CD14-positive monocyte (primary cell): Measurements from ENCODE around the gene C16orf92. TPM values are rescaled to one million over a fixed set of nuclear protein-coding genes. Genes with fewer than 3 reads are reported as not detected.
A peak's percentile ranks its signal among the peaks of the same experiment; 100 is the strongest.

Experiments
- DNase-seq, 3 donors: peaks; one replicate each; pipeline ENCODE4 v3.0.0-alpha.2; 2011 to 2022
- H2AFZ ChIP-seq: 2 replicates; pipeline ENCODE4 v1.6.0; 2012; ENCODE audit warnings: mild to moderate bottlenecking, low read depth, low read length, inconsistent platforms; ENCODE audit not compliant: insufficient read depth, poor library complexity, severe bottlenecking
- H3K27ac ChIP-seq, 2 donors: 1 replicate in 1 of 2; 2 replicates in 1 of 2; pipeline ENCODE4 v1.5.1; 2012 to 2013; ENCODE audit warnings: low read length in 2 of 2, control low read depth in 1 of 2, inconsistent platforms in 1 of 2, low read depth in 1 of 2, mild to moderate bottlenecking in 1 of 2
- H3K27me3 ChIP-seq, 2 donors: one replicate each; pipeline versions ENCODE4 v1.6.0 to v1.6.1; 2011 to 2013; ENCODE audit warnings: low read length in 2 of 2; ENCODE audit not compliant: control insufficient read depth in 2 of 2, insufficient read depth in 2 of 2
- H3K36me3 ChIP-seq, 2 donors: replicated peaks in 1 of 2; 1 replicate in 1 of 2; 2 replicates in 1 of 2; pipeline versions ENCODE4 v1.5.1 to v1.6.1; 2012 to 2013; ENCODE audit warnings: low read length in 2 of 2, control low read depth in 1 of 2, inconsistent platforms in 1 of 2, mild to moderate bottlenecking in 1 of 2; ENCODE audit not compliant: insufficient read depth in 2 of 2, control insufficient read depth in 1 of 2
- H3K4me1 ChIP-seq, 2 donors: 1 replicate in 1 of 2; 2 replicates in 1 of 2; pipeline versions ENCODE4 v1.5.1 to v1.6.1; 2012 to 2013; ENCODE audit warnings: low read length in 2 of 2, control low read depth in 1 of 2, inconsistent platforms in 1 of 2, mild to moderate bottlenecking in 1 of 2, moderate library complexity in 1 of 2; ENCODE audit not compliant: insufficient read depth in 2 of 2, control insufficient read depth in 1 of 2
- H3K4me2 ChIP-seq: replicated peaks from 2 replicates; pipeline ENCODE3; 2012; ENCODE audit warnings: low read length, moderate library complexity, mild to moderate bottlenecking; ENCODE audit not compliant: poor library complexity, severe bottlenecking; ENCODE audit errors: extremely low read depth
- H3K4me3 ChIP-seq, 3 experiments: fragments of 200-600 bp in 1 of 3; sonication (generic) in 1 of 3; replicated peaks in 1 of 3; 1 replicate in 2 of 3; 2 replicates in 1 of 3; pipeline ENCODE4 v1.5.1; 2011 to 2013; ENCODE audit warnings: low read length in 3 of 3, mild to moderate bottlenecking in 3 of 3, control low read depth in 2 of 3, low read depth in 2 of 3, inconsistent platforms in 1 of 3, moderate library complexity in 1 of 3
- H3K79me2 ChIP-seq: 2 replicates; pipeline ENCODE4 v1.6.0; 2012; ENCODE audit warnings: mild to moderate bottlenecking, control low read depth, inconsistent platforms, low read length, moderate library complexity; ENCODE audit not compliant: insufficient read depth
- H3K9ac ChIP-seq: 2 replicates; pipeline ENCODE4 v1.6.0; 2017; ENCODE audit warnings: low read length, mild to moderate bottlenecking; ENCODE audit not compliant: insufficient read depth, poor library complexity, severe bottlenecking
- H3K9me3 ChIP-seq, 2 donors: replicated peaks in 1 of 2; 1 replicate in 1 of 2; 2 replicates in 1 of 2; pipeline versions ENCODE4 v1.5.1 to v1.6.1; 2012 to 2013; ENCODE audit warnings: low read length in 2 of 2, control low read depth in 1 of 2; ENCODE audit not compliant: control insufficient read depth in 1 of 2, insufficient read depth in 1 of 2
- H4K20me1 ChIP-seq: 2 replicates; pipeline ENCODE4 v1.6.0; 2012; ENCODE audit warnings: mild to moderate bottlenecking, low read length, control low read depth, moderate library complexity; ENCODE audit not compliant: insufficient read depth
- H3K27ac Mint-ChIP-seq, 7 donors: one replicate each; pipeline ENCODE4 v1.8.0; 2020; ENCODE audit warnings: mild to moderate bottlenecking in 7 of 7, mixed read lengths in 7 of 7, moderate library complexity in 6 of 7, inconsistent platforms in 2 of 7
- H3K27me3 Mint-ChIP-seq, 3 donors: one replicate each; pipeline ENCODE4 v1.8.0; 2021 to 2022; ENCODE audit warnings: low read depth in 3 of 3, mild to moderate bottlenecking in 3 of 3, mixed read lengths in 3 of 3, moderate library complexity in 3 of 3, inconsistent platforms in 1 of 3
- H3K36me3 Mint-ChIP-seq, 2 donors: one replicate each; pipeline ENCODE4 v1.8.0; 2020; ENCODE audit warnings: mixed read lengths in 2 of 2, inconsistent platforms in 1 of 2, mild to moderate bottlenecking in 1 of 2
- H3K4me1 Mint-ChIP-seq: one replicate; pipeline ENCODE4 v1.8.0; 2020; ENCODE audit warnings: mild to moderate bottlenecking, mixed read lengths
- H3K4me3 Mint-ChIP-seq, 2 donors: one replicate each; pipeline ENCODE4 v1.8.0; 2020; ENCODE audit warnings: mild to moderate bottlenecking in 2 of 2, mixed read lengths in 2 of 2, moderate library complexity in 1 of 2
- H3K9me3 Mint-ChIP-seq, 7 donors: one replicate each; pipeline ENCODE4 v1.8.0; 2020 to 2022; ENCODE audit warnings: mixed read lengths in 7 of 7, mild to moderate bottlenecking in 6 of 7, moderate library complexity in 6 of 7, inconsistent platforms in 2 of 7
- CTCF ChIP-seq: fragments of 200-600 bp; IDR thresholded peaks from one replicate; pipeline ENCODE4 v1.8.0; 2022; ENCODE audit warnings: antibody characterized with exemption, mild to moderate bottlenecking
- WGBS: methylation state at CpG from one replicate; pipeline ENCODE4 v1.1.5; 2013; ENCODE audit warnings: missing lambda C conversion rate; ENCODE audit not compliant: insufficient coverage; 5-methylcytosine and 5-hydroxymethylcytosine counted together
- intact Hi-C, 2 donors: fragments of 100-400 bp; cut with micrococcal nuclease; formaldehyde crosslinking; loops; one replicate each; pipeline versions ENCODE4 v1.15.0 to v1.15.1; 2023
- polyA plus RNA-seq, 3 donors: library from polyadenylated mRNA; depleted of rRNA in 1 of 3; unstranded in 2 of 3; stranded (reverse) in 1 of 3; fragments of 300-500 nt in 2 of 3; fragments of >200 nt in 1 of 3; fragmentation: Illumina TruSeq in 2 of 3; gene quantifications; 1 replicate in 2 of 3; 2 replicates in 1 of 3; pipeline ENCODE4 v1.2.3, GENCODE V29; 2012 to 2021

Gene C16orf92
- polyA plus RNA-seq, 3 donors, result not detected

DNA sequence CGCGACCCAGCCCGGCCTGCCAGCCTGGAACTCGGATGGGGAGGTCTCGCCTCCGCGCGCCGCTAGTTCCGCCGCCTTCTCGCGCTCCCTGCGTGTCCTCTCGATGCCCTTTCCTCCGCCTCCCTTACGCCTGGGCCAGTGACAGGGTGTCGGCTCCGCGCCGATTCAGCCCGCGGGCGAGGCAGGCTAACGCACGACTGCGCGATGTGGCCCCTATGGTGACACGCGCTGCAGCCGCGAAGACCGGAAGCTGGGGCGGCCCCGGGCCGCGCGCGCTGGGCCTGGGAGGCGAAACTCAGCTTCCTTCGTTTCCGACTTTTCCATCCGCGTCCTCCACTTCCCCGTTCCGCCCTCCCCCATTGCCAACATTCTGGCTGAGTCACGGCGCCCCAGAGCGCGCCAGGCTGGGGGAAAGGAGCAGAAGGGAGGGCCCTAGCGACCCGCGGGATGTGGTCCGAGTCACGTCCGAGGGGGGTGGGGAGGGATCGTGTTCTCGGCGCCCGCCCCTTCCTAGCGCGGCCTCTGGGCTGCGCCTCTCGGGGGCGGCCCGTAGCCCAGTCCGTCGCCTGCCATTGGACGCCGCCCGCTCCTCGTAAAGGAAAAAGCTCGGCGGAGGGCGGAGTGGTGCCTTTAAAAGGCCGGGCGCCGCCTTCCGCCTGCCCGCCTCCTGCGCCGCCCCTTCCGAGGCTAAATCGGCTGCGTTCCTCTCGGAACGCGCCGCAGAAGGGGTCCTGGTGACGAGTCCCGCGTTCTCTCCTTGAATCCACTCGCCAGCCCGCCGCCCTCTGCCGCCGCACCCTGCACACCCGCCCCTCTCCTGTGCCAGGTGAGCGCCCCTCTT, 42.3 kb downstream of the C16orf92 start, which contains the start of gene ALDOA:
ALDOA (plus strand) TSS at position 659 of the 841 bp plus-strand sequence. CDS start 1,138 bp downstream, outside the sequence.
- Histone ChIP-seq H3K27ac (peak within 1 kb of the TSS; percentile 94), H3K79me2 (peaks cover 63% of the 10 kb centered on the region), H3K9me3 (no peaks in the 10 kb centered on the region), H3K4me3 (peak within 1 kb of the TSS; percentile 95 to 99 (median 97)), H4K20me1 (peaks cover 47% of the 10 kb centered on the region), H2AFZ (peak within 1 kb of the TSS; percentile 90), H3K4me1 (peaks cover 42 to 55% of the 10 kb centered on the region in 2 donors), H3K4me2 (peak within 1 kb of the TSS; percentile 87), H3K27me3 (no peaks in the 10 kb centered on the region), H3K36me3 (peaks cover 32 to 37% of the 10 kb centered on the region in 2 donors), H3K9ac (peak within 1 kb of the TSS; percentile 90)
- no peak for TF ChIP-seq CTCF
- WGBS, result under 1% methylated on average over 80 of the region's 99 CpGs
- intact Hi-C loops, result loop anchor here (5.0 kb wide), 1 partner anchor 57 kb away; the partner anchor contains the start of gene MAPK3 (in 2 of the 2)
- H3K4me1 Mint-ChIP-seq, result peaks cover 38% of the 10 kb centered on the region
- peak within 1 kb of the TSS; percentile 93 to 97 for H3K4me3 Mint-ChIP-seq
- H3K27ac Mint-ChIP-seq, result peak within 1 kb of the TSS; percentile 94 to 97 (median 97)
- DNase-seq, result peak; percentile 95 to 100 (median 99)
- peaks cover 0 to 2% (median 0%) of the 10 kb centered on the region in 7 donors for H3K9me3 Mint-ChIP-seq
- peaks cover 34 to 39% of the 10 kb centered on the region in 2 donors for H3K36me3 Mint-ChIP-seq
- H3K27me3 Mint-ChIP-seq, result peaks cover 0 to 3% (median 0%) of the 10 kb centered on the region in 3 donors

DNA sequence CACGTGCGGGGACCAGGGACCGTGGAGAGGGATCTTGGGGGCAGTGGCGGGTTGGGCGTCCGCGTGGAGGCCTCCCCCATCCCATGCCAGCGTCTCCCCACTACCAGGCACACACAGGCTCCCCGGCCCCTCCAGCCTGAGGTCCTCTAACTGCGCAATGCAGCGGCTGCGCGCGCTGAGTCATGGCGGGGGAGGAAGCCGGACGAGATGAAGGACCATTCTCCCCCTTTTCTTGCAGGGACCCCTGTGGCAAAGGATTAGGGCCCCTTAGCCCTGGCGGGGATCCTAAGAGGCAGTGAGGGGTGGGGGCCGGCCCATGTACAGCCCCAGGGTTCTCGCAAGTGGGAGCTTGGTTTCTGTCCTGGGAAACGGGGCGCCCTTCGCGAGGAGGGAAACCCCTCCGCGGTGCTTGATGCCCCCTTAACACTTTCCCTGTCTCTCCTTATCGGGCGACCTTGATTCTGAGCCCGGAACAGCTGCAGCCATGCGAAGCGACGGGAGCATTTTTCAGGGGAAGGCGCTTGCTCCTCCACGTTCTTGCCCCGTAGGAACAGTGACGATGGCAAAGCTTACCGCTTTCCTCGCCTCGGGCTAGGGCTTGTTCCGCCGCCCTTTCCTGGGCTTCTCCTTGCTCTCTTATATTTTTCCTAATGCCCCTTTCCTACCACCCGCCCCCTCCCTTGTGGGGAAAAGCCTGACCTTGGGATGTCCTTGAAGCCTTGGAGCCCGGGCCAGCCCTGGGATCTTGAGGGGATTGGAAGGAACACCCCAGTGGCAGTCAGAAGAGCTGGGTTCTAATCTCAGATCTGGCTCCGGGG, 43.2 kb downstream of the C16orf92 start:
- peaks cover 42 to 47% of the 10 kb centered on the region in 2 donors for H3K36me3 Mint-ChIP-seq
- H2AFZ ChIP-seq, result peak overlapping the region; percentile 25
- DNase-seq, result peak; percentile 61 to 78 (median 62)
- H3K4me3 Mint-ChIP-seq, result peak overlapping the region; percentile 93 to 97
- H3K9me3 Mint-ChIP-seq, result peaks cover 0 to 2% (median 0%) of the 10 kb centered on the region in 7 donors
- peak overlapping the region; percentile 92 to 97 (median 97) for H3K27ac Mint-ChIP-seq
- peaks cover 42 to 55% of the 10 kb centered on the region in 2 donors for H3K4me1 ChIP-seq
- under 1% methylated on average over 31 of the region's 44 CpGs for WGBS
- H3K27me3 Mint-ChIP-seq, result no peaks in the 10 kb centered on the region
- H3K27me3 ChIP-seq, result no peaks in the 10 kb centered on the region
- H3K36me3 ChIP-seq, result peaks cover 41 to 45% of the 10 kb centered on the region in 2 donors
- H4K20me1 ChIP-seq, result peaks cover 55% of the 10 kb centered on the region
- H3K4me2 ChIP-seq, result peak overlapping the region; percentile 87
- peak overlapping the region; percentile 95 to 99 (median 97) for H3K4me3 ChIP-seq
- H3K4me1 Mint-ChIP-seq, result peaks cover 40% of the 10 kb centered on the region
- intact Hi-C loops, result loop anchor here (1.0 to 5.0 kb wide), 2 partner anchors 9 to 56 kb away; partner anchors contain the start of genes MAPK3 (in 2 of the 2) and PPP4C (in 1 of the 2)
- H3K79me2 ChIP-seq, result peaks cover 71% of the 10 kb centered on the region
- H3K27ac ChIP-seq, result peak overlapping the region; percentile 94
- H3K9me3 ChIP-seq, result no peaks in the 10 kb centered on the region
- no peak for TF ChIP-seq CTCF
- H3K9ac ChIP-seq, result peak overlapping the region; percentile 90
